Measurements from ENCODE around the gene TEX261. TPM values are rescaled to one million over a fixed set of nuclear protein-coding genes. Genes with fewer than 3 reads are reported as not detected.

TEX261 gene
- total RNA-seq, 1 experiment from 2014 or later: 54.2 TPM

DNA sequence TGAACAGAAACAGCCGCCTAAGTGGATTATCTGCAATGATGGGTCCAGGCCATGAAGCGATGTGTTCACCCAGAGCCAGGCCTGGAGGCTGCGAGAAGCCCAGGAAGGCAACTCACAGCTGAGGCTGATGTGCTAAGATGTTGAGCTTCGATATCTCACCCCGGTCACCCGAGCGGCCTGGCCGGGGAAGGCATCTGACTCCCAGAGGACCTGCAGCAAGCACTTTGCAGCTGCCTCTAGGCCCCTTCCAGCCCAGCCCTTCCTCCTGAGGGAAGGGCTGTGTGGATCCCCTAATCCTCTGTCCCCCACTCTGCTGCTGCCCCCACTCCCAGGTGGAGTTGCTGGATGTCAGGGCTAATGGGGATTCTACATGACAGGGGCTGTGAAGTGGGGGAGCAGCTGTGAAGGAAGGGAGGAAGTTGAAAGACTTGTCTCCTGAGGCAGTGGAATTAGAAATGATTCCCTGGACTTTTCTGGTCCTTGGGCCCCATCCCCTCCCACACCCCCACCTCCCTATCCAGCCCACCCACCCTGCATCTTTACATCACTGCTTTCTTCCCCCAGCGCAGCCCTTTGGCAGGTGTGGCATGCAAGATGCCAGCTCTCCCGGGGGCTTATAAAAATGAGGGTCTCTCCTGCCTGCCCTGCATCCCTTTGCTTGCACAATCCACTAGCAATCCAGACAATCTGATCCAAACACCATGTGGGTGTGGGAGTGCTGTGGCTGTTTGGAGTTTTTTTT is 54.7 kb downstream of the TEX261 start:
- H3K9me3 ChIP-seq (ENCODE audit: low read length): no peaks in the 10 kb centered on the region
- ChIA-PET CTCF (no interaction called here), POLR2A (ENCODE audit: unreplicated experiment) (no interaction called here)
- no peak overlapping the region for H3K4me2 ChIP-seq (ENCODE audit: low read length)
- no peak for ATAC-seq
- H3K27me3 ChIP-seq (ENCODE audit: low read length): no peaks in the 10 kb centered on the region
- no peak overlapping the region for H3K9ac ChIP-seq (ENCODE audit: low read length)
- no peak overlapping the region for H3K27ac ChIP-seq (ENCODE audit: low read length)
- no peaks in the 10 kb centered on the region for H3K79me2 ChIP-seq (ENCODE audit: low read length)
- TF ChIP-seq, protein P1, sequence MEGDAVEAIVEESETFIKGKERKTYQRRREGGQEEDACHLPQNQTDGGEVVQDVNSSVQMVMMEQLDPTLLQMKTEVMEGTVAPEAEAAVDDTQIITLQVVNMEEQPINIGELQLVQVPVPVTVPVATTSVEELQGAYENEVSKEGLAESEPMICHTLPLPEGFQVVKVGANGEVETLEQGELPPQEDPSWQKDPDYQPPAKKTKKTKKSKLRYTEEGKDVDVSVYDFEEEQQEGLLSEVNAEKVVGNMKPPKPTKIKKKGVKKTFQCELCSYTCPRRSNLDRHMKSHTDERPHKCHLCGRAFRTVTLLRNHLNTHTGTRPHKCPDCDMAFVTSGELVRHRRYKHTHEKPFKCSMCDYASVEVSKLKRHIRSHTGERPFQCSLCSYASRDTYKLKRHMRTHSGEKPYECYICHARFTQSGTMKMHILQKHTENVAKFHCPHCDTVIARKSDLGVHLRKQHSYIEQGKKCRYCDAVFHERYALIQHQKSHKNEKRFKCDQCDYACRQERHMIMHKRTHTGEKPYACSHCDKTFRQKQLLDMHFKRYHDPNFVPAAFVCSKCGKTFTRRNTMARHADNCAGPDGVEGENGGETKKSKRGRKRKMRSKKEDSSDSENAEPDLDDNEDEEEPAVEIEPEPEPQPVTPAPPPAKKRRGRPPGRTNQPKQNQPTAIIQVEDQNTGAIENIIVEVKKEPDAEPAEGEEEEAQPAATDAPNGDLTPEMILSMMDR (conservative IDR thresholded peaks at IDR 0.05; ENCODE audit: low read depth, low read length): no peak
- TF ChIP-seq EZH2 (IDR thresholded peaks at IDR 0.05; ENCODE audit: low read length, unreplicated experiment): no peak
- no peak for TF ChIP-seq EZH2phosphoT487 (IDR thresholded peaks at IDR 0.05; ENCODE audit: borderline replicate concordance, low read length)
- no peaks in the 10 kb centered on the region for H3F3A ChIP-seq (ENCODE audit: low read length, unreplicated experiment)
- no peak overlapping the region for H2AFZ ChIP-seq (ENCODE audit: low read length)
- no peak for DNase-seq
- no peaks in the 10 kb centered on the region for H3K36me3 ChIP-seq (ENCODE audit: low read depth, low read length)
- BruUV-seq (replicated peaks): no TSS peak
- H3K9me2 ChIP-seq (replicated peaks; ENCODE audit: low read length): no peaks in the 10 kb centered on the region
- no peak overlapping the region for H3K4me3 ChIP-seq (ENCODE audit: low read length)
- H3K4me1 ChIP-seq (ENCODE audit: insufficient read depth, low read length): no peaks in the 10 kb centered on the region
- intact Hi-C loops (cut with micrococcal nuclease): loop anchor here (10.0 kb wide), 1 partner anchor 285 kb away; no protein-coding TSS in a partner anchor
- H4K20me1 ChIP-seq (ENCODE audit: low read length): no peaks in the 10 kb centered on the region

DNA sequence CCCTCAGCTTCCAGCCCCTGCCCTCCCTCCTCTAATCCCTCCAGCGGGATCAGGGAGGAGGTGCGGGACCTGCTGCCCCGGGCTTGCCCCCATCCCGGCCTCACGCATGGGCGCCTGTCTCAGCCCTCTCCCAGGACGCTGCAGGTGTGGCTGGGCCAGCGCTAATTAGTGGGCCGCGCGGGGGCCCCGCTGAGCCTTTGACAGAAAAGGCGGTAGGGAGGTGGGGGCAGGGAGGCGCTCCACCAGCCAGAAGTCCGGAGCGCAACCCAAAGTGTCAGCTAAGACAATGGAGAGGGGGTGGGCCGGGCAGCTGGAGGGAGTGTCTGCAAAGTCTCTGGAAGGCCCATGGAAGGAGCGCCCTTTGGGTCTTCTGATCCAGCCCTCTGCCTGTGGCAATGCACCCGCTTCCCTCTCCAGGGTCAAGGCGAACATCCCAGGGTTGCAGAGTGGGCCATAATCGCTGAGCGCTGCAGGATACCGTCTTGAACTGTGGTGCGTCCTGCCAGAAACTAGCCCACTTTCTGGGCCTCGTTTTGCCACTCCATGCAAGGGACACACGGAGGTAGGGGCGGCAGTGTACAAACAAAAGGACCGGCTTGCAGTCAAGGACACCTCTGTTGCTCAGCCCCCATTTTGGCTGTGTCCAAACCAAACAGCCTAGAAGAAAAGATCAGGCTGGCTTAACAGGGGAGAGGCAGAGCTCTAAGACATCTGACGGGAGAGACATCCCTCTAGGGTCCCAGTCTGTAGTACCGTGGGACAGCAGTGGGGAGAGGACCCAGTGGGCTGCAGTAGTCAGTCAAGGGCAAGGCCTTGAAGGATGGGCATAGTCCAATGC is 55.5 kb downstream of the TEX261 start:
- no peak overlapping the region for H3K27ac ChIP-seq (ENCODE audit: low read length)
- TF ChIP-seq, protein P1 (conservative IDR thresholded peaks at IDR 0.05; ENCODE audit: low read depth, low read length): no peak
- TF ChIP-seq EZH2 (IDR thresholded peaks at IDR 0.05; ENCODE audit: low read length, unreplicated experiment) (no peak), EZH2phosphoT487 (IDR thresholded peaks at IDR 0.05; ENCODE audit: borderline replicate concordance, low read length) (no peak)
- no TSS peak for BruUV-seq (replicated peaks)
- no peak overlapping the region for H3K9ac ChIP-seq (ENCODE audit: low read length)
- ATAC-seq (no peak), DNase-seq (no peak)
- no peak overlapping the region for H3K4me3 ChIP-seq (ENCODE audit: low read length)
- H3K9me3 ChIP-seq (ENCODE audit: low read length): no peaks in the 10 kb centered on the region
- no peak overlapping the region for H3K4me2 ChIP-seq (ENCODE audit: low read length)
- no peak overlapping the region for H2AFZ ChIP-seq (ENCODE audit: low read length)
- no peaks in the 10 kb centered on the region for H3F3A ChIP-seq (ENCODE audit: low read length, unreplicated experiment)
- no peaks in the 10 kb centered on the region for H4K20me1 ChIP-seq (ENCODE audit: low read length)
- ChIA-PET POLR2A (ENCODE audit: unreplicated experiment) (no interaction called here), CTCF (no interaction called here)
- H3K9me2 ChIP-seq (replicated peaks; ENCODE audit: low read length): no peaks in the 10 kb centered on the region
- no peaks in the 10 kb centered on the region for H3K4me1 ChIP-seq (ENCODE audit: insufficient read depth, low read length)
- intact Hi-C loops (cut with micrococcal nuclease): no loop called here
- H3K79me2 ChIP-seq (ENCODE audit: low read length): no peaks in the 10 kb centered on the region
- H3K36me3 ChIP-seq (ENCODE audit: low read depth, low read length): no peaks in the 10 kb centered on the region
- H3K27me3 ChIP-seq (ENCODE audit: low read length): no peaks in the 10 kb centered on the region

DNA sequence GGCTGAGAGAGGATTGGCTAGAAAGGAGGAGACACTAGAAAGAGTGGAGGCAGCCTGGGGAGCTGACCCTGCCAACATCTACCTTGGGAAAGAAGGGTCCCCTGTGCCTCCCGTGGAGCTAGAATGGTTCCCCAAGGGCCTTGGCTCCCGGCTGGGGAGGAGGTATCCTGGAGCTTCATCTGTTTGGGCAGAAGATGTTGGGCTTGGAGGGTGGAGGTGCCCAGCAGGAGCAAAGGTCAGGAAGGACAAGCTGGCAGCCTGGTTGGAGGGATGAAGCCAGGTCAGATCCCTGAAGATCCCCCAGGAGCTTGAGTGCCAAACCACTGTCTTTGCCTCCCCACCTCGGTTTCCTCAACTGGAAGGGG is 56.1 kb downstream of the TEX261 start:
- no peak overlapping the region for H3K27ac ChIP-seq (ENCODE audit: low read length)
- TF ChIP-seq EZH2 (IDR thresholded peaks at IDR 0.05; ENCODE audit: low read length, unreplicated experiment) (no peak), EZH2phosphoT487 (IDR thresholded peaks at IDR 0.05; ENCODE audit: borderline replicate concordance, low read length) (no peak)
- TF ChIP-seq, protein P1 (conservative IDR thresholded peaks at IDR 0.05; ENCODE audit: low read depth, low read length): no peak
- H3K9me2 ChIP-seq (replicated peaks; ENCODE audit: low read length): no peaks in the 10 kb centered on the region
- H2AFZ ChIP-seq (ENCODE audit: low read length): no peak overlapping the region
- no peaks in the 10 kb centered on the region for H3F3A ChIP-seq (ENCODE audit: low read length, unreplicated experiment)
- H3K4me3 ChIP-seq (ENCODE audit: low read length): no peak overlapping the region
- no TSS peak for BruUV-seq (replicated peaks)
- no peaks in the 10 kb centered on the region for H4K20me1 ChIP-seq (ENCODE audit: low read length)
- no peak overlapping the region for H3K4me2 ChIP-seq (ENCODE audit: low read length)
- DNase-seq (no peak), ATAC-seq (no peak)
- no peaks in the 10 kb centered on the region for H3K27me3 ChIP-seq (ENCODE audit: low read length)
- no peaks in the 10 kb centered on the region for H3K79me2 ChIP-seq (ENCODE audit: low read length)
- no peaks in the 10 kb centered on the region for H3K36me3 ChIP-seq (ENCODE audit: low read depth, low read length)
- H3K4me1 ChIP-seq (ENCODE audit: insufficient read depth, low read length): no peaks in the 10 kb centered on the region
- H3K9ac ChIP-seq (ENCODE audit: low read length): no peak overlapping the region
- POLR2A ChIA-PET (ENCODE audit: unreplicated experiment): no interaction called here
- H3K9me3 ChIP-seq (ENCODE audit: low read length): no peaks in the 10 kb centered on the region
- intact Hi-C loops (cut with micrococcal nuclease): no loop called here
- CTCF ChIA-PET: no interaction called here
